Uterus (tissue), 4 donors: Measurements from ENCODE around the gene ARID1B. TPM values are rescaled to one million over a fixed set of nuclear protein-coding genes. Genes with fewer than 3 reads are reported as not detected.

ENCODE experiments used
- DNase-seq, 2 donors: peaks; one replicate each; pipeline ENCODE4 v3.0.0-alpha.2; 2019 to 2020
- H3K27ac ChIP-seq, 2 donors: fragments of 200-600 bp; sonication (generic); 1 replicate in 1 of 2; 2 replicates in 1 of 2; pipeline ENCODE4 v1.5.1; 2016 to 2018
- H3K27me3 ChIP-seq, 2 donors: fragments of 200-600 bp; sonication (generic); one replicate each; pipeline ENCODE4 v1.5.1; 2018 to 2019; ENCODE audit warnings: control low read depth in 1 of 2
- H3K36me3 ChIP-seq, 2 donors: fragments of 200-600 bp; sonication (generic); one replicate each; pipeline ENCODE4 v1.5.1; 2019; ENCODE audit warnings: control low read depth in 1 of 2
- H3K4me1 ChIP-seq, 2 donors: fragments of 200-600 bp; sonication (generic); one replicate each; pipeline ENCODE4 v1.5.1; 2018 to 2019; ENCODE audit warnings: control low read depth in 1 of 2
- H3K4me3 ChIP-seq, 2 donors: fragments of 200-600 bp; sonication (generic); 1 replicate in 1 of 2; 2 replicates in 1 of 2; pipeline ENCODE4 v1.5.1; 2018 to 2019; ENCODE audit warnings: mild to moderate bottlenecking in 1 of 2
- H3K9me3 ChIP-seq, 2 donors: fragments of 200-600 bp; sonication (generic); one replicate each; pipeline ENCODE4 v1.5.1; 2019; ENCODE audit warnings: control low read depth in 1 of 2
- POLR2A ChIP-seq, 2 donors: fragments of 450-650 bp; IDR thresholded peaks; one replicate each; pipeline ENCODE4 v1.6.1; 2016; ENCODE audit warnings: antibody characterized with exemption in 2 of 2, mild to moderate bottlenecking in 1 of 2, moderate library complexity in 1 of 2
- intact Hi-C: fragments of 100-400 bp; cut with DNase I; formaldehyde crosslinking; loops from one replicate; pipeline ENCODE4 v1.15.1; 2023; ENCODE audit warnings: low total_unique reads
- total RNA-seq, 4 donors: library from RNA; depleted of rRNA in 3 of 4; stranded (reverse); fragments of >200 nt in 3 of 4; gene quantifications; one replicate each; pipeline versions ENCODE4 v1.1.0 to v1.2.4, GENCODE V29; 2014 to 2023
- TF ChIP-seq, protein P1 (sequence below), 4 experiments: fragments of 200-600 bp in 2 of 4; fragments of 450-650 bp in 2 of 4; sonication (generic) in 2 of 4; IDR thresholded peaks; one replicate each; pipeline ENCODE4 v1.5.1; 2016 to 2019; ENCODE audit warnings: antibody characterized with exemption in 4 of 4, mild to moderate bottlenecking in 2 of 4, moderate library complexity in 1 of 4
- donor health status: DM: yes; HTN: yes; CAD: no.

Gene ARID1B
- total RNA-seq, 4 donors from 2014 or later, result 63.8 to 198 (median 125) TPM

DNA sequence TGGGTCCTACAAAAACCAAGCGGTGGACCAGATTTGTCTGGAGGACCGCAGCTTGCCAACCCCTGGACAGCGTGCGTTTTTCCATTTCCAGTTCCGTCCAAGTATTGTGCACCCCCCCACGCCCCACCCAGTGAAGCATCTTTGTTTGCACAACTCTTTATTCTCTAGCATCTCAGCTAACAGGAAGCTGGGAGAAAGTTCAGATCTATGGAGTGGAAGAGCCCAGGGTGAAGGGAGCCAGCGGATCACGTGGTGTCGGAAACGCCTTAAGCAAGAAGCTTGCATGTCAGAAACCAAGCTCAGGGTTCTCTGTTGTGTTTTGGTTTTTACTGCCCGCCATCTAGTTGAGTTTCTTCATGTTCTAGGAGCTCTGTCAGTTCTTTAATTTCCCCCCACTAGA, 29.9 kb downstream of the ARID1B start:
- intact Hi-C loops, result no loop called here
- H3K27me3 ChIP-seq, result no peaks in the 10 kb centered on the region
- H3K9me3 ChIP-seq, result no peaks in the 10 kb centered on the region
- no peak for DNase-seq
- TF ChIP-seq POLR2A (IDR thresholded peaks at IDR 0.05), result no peak
- TF ChIP-seq, protein P1, sequence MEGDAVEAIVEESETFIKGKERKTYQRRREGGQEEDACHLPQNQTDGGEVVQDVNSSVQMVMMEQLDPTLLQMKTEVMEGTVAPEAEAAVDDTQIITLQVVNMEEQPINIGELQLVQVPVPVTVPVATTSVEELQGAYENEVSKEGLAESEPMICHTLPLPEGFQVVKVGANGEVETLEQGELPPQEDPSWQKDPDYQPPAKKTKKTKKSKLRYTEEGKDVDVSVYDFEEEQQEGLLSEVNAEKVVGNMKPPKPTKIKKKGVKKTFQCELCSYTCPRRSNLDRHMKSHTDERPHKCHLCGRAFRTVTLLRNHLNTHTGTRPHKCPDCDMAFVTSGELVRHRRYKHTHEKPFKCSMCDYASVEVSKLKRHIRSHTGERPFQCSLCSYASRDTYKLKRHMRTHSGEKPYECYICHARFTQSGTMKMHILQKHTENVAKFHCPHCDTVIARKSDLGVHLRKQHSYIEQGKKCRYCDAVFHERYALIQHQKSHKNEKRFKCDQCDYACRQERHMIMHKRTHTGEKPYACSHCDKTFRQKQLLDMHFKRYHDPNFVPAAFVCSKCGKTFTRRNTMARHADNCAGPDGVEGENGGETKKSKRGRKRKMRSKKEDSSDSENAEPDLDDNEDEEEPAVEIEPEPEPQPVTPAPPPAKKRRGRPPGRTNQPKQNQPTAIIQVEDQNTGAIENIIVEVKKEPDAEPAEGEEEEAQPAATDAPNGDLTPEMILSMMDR (IDR thresholded peaks at IDR 0.05), result no peak
- H3K27ac ChIP-seq, result no peak overlapping the region
- H3K36me3 ChIP-seq, result no peaks in the 10 kb centered on the region
- no peak overlapping the region for H3K4me3 ChIP-seq
- H3K4me1 ChIP-seq, result no peaks in the 10 kb centered on the region

GRCh38 chr6:156807795-156808194, 30.6 kb downstream of the ARID1B start:
- Histone ChIP-seq H3K27ac (peak overlapping the region in 1 of 2 donors; percentile 49), H3K27me3 (no peaks in the 10 kb centered on the region), H3K9me3 (no peaks in the 10 kb centered on the region), H3K4me3 (no peak overlapping the region), H3K4me1 (no peaks in the 10 kb centered on the region), H3K36me3 (no peaks in the 10 kb centered on the region)
- TF ChIP-seq POLR2A (IDR thresholded peaks at IDR 0.05), result no peak
- TF ChIP-seq, protein P1 (IDR thresholded peaks at IDR 0.05), result no peak
- no peak for DNase-seq
- intact Hi-C loops, result no loop called here

DNA sequence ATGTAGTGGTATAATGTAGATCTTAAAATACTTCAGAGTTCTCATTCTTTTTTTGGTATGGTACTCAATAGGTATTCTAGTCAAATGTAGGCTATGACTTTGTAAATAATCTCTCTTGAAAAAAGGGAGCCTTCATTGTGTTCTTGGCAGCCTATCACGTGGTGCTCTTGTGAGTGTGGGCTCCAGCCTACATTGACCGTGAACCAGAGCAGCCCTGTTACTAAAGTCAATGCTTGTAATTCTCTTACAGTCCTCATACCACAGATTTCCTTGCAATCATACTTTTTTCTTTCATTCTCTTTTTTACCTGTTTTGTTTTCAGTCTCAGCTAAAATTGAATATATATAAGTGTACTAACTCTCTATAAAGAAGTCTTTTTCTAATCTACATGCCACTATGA, 31.1 kb downstream of the ARID1B start:
- DNase-seq, result no peak
- Histone ChIP-seq H3K36me3 (no peaks in the 10 kb centered on the region), H3K27ac (peak overlapping the region in 1 of 2 donors; percentile 49), H3K4me3 (no peak overlapping the region), H3K27me3 (no peaks in the 10 kb centered on the region), H3K4me1 (no peaks in the 10 kb centered on the region), H3K9me3 (no peaks in the 10 kb centered on the region)
- intact Hi-C loops, result no loop called here
- no peak for TF ChIP-seq POLR2A (IDR thresholded peaks at IDR 0.05)
- TF ChIP-seq, protein P1 (IDR thresholded peaks at IDR 0.05), result no peak

- Histone ChIP-seq H3K27me3 (no peaks in the 10 kb centered on the region), H3K4me3 (no peak overlapping the region), H3K27ac (no peak overlapping the region), H3K36me3 (no peaks in the 10 kb centered on the region), H3K9me3 (no peaks in the 10 kb centered on the region), H3K4me1 (no peaks in the 10 kb centered on the region)
- TF ChIP-seq, protein P1 (IDR thresholded peaks at IDR 0.05), result no peak
- TF ChIP-seq POLR2A (IDR thresholded peaks at IDR 0.05), result no peak
- DNase-seq, result no peak
- intact Hi-C loops, result no loop called here
These were observed 31.9 kb downstream of the ARID1B start for GRCh38 chr6:156809034-156809433.

DNA sequence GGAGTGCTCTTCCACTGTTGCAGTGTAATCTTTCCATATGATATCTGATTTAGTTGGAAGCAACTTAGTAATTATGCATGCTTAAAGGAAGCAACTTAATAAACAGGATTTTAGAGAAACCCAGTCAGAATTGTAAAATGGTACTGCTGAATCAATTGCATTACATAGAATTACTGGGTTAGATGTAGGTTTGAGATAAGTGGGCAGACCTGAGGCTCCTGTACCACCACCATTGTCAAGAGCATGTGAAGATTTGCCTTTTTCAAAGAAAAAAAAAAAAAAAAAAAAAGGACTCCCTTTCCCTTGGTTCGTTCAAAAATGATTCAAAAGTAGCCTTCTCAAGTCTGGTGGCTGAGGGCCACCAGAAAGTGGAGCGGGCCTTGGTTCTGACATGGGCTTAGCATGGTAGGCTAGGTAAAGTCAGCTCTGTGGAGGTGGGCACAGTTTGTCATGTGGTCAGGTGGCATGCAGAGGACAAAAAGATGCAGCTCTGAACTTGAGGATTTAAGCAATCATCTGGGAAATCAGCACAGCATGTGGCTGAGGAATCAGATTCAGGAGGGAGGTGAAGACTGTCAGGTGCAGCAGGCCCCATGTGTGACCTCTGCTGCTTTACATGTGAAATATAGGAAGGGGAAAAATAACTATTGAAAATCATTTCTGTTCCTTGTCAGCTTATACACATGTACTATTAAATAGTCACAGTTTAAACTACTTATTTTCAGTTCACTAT, 32.4 kb downstream of the ARID1B start:
- H3K27me3 ChIP-seq, result no peaks in the 10 kb centered on the region
- intact Hi-C loops, result no loop called here
- no peak for DNase-seq
- no peaks in the 10 kb centered on the region for H3K4me1 ChIP-seq
- TF ChIP-seq, protein P1 (IDR thresholded peaks at IDR 0.05), result no peak
- no peak for TF ChIP-seq POLR2A (IDR thresholded peaks at IDR 0.05)
- no peak overlapping the region for H3K27ac ChIP-seq
- no peaks in the 10 kb centered on the region for H3K9me3 ChIP-seq
- H3K36me3 ChIP-seq, result no peaks in the 10 kb centered on the region
- no peak overlapping the region for H3K4me3 ChIP-seq
